HEK293 (cell line): Measurements from ENCODE around the gene KDSR.

Source experiments
- CTCF ChIA-PET: fragments of 350-600 bp; formaldehyde crosslinking; extraction: SDS; loops from one replicate; lab custom pipeline; 2021; ENCODE audit warnings: antibody characterized with exemption; lab: Yijun Ruan, JAX
- POLR2A ChIA-PET: fragments of 300-600 bp; formaldehyde crosslinking; extraction: SDS; loops from one replicate; lab custom pipeline; 2020; ENCODE audit warnings: antibody characterized with exemption, inconsistent platforms; lab: Yijun Ruan, JAX
- H3K27ac ChIP-seq: fragments of 200-500 bp; sonication (Bioruptor generic); 2 replicates; pipeline ENCODE4 v1.5.1; 2014; ENCODE audit warnings: low read depth, low read length, control low read depth, inconsistent platforms; ENCODE audit errors: extremely low read depth
- H3K36me3 ChIP-seq, 2 experiments: fragments of 200-500 bp in 1 of 2; sonication (Bioruptor generic) in 1 of 2; 1 replicate in 1 of 2; 2 replicates in 1 of 2; pipeline ENCODE4 v1.5.1; 2014 to 2017; ENCODE audit warnings: inconsistent platforms in 2 of 2, low read length in 2 of 2; ENCODE audit not compliant: control insufficient read depth in 2 of 2, insufficient read depth in 1 of 2
- H3K4me1 ChIP-seq: fragments of 200-500 bp; sonication (Bioruptor generic); 2 replicates; pipeline ENCODE4 v1.5.1; 2014; ENCODE audit warnings: mild to moderate bottlenecking, low read length, inconsistent platforms; ENCODE audit not compliant: control insufficient read depth, insufficient read depth
- H3K4me3 ChIP-seq: 2 replicates; pipeline ENCODE4 v1.5.1; 2011; ENCODE audit warnings: low read depth, mild to moderate bottlenecking, control low read depth, low read length, moderate library complexity
- H3K9me3 ChIP-seq: fragments of 200-500 bp; sonication (Bioruptor generic); 2 replicates; pipeline ENCODE4 v1.5.1; 2014; ENCODE audit warnings: low read depth, low read length, inconsistent platforms; ENCODE audit not compliant: control insufficient read depth, insufficient read depth
- KLF8 ChIP-seq: fragments of 450-650 bp; formaldehyde crosslinking; IDR thresholded peaks from 2 replicates; pipeline ENCODE4 v1.5.1; 2016; ENCODE audit warnings: missing biosample characterization, missing genetic modification characterization
- SALL2 ChIP-seq: fragments of 450-650 bp; formaldehyde crosslinking; IDR thresholded peaks from 2 replicates; pipeline ENCODE4 v1.5.0; 2017; ENCODE audit warnings: missing biosample characterization, mild to moderate bottlenecking, missing genetic modification characterization, borderline replicate concordance
- SP7 ChIP-seq: fragments of 450-650 bp; formaldehyde crosslinking; IDR thresholded peaks from 2 replicates; pipeline ENCODE4 v1.5.1; 2016; ENCODE audit warnings: missing biosample characterization, missing genetic modification characterization
- WT1 ChIP-seq: fragments of 450-650 bp; formaldehyde crosslinking; IDR thresholded peaks from 2 replicates; pipeline ENCODE4 v1.5.1; 2016; ENCODE audit warnings: missing biosample characterization, missing genetic modification characterization
- ZBTB44 ChIP-seq: fragments of 450-650 bp; IDR thresholded peaks from 2 replicates; pipeline ENCODE4 v1.5.1; 2018; ENCODE audit warnings: missing biosample characterization, mild to moderate bottlenecking, missing genetic modification characterization
- ZNF2 ChIP-seq: fragments of 450-650 bp; formaldehyde crosslinking; IDR thresholded peaks from 2 replicates; pipeline ENCODE4 v1.5.1; 2016; ENCODE audit warnings: missing biosample characterization, missing genetic modification characterization
- ZNF223 ChIP-seq: fragments of 450-650 bp; formaldehyde crosslinking; IDR thresholded peaks from 2 replicates; pipeline ENCODE4 v1.5.1; 2016; ENCODE audit warnings: missing biosample characterization, missing genetic modification characterization
- ZNF239 ChIP-seq: fragments of 450-650 bp; formaldehyde crosslinking; IDR thresholded peaks from 2 replicates; pipeline ENCODE4 v1.5.1; 2016; ENCODE audit warnings: missing biosample characterization, missing genetic modification characterization
- ZNF274 ChIP-seq, 2 experiments: fragments of 200-500 bp in 1 of 2; fragments of 450-650 bp in 1 of 2; sonication (Bioruptor generic) in 1 of 2; formaldehyde crosslinking in 1 of 2; IDR thresholded peaks; 2 replicates each; pipeline versions ENCODE4 v1.5.1 to v1.6.1; 2014 to 2016; ENCODE audit warnings: borderline replicate concordance in 1 of 2, inconsistent platforms in 1 of 2, low read length in 1 of 2, missing biosample characterization in 1 of 2, missing genetic modification characterization in 1 of 2
- ZNF292 ChIP-seq: fragments of 450-650 bp; formaldehyde crosslinking; IDR thresholded peaks from 2 replicates; pipeline ENCODE4 v1.5.1; 2016; ENCODE audit warnings: low read depth, missing biosample characterization, missing genetic modification characterization, borderline replicate concordance
- ZNF341 ChIP-seq: fragments of 450-650 bp; formaldehyde crosslinking; IDR thresholded peaks from 2 replicates; pipeline ENCODE4; 2016; ENCODE audit warnings: low read depth, missing biosample characterization, missing genetic modification characterization
- ZNF404 ChIP-seq: fragments of 450-650 bp; formaldehyde crosslinking; IDR thresholded peaks from 2 replicates; pipeline ENCODE4 v1.5.1; 2017; ENCODE audit warnings: missing biosample characterization, missing genetic modification characterization
- ZNF501 ChIP-seq: fragments of 450-650 bp; formaldehyde crosslinking; IDR thresholded peaks from 2 replicates; pipeline ENCODE4 v1.5.1; 2016; ENCODE audit warnings: missing biosample characterization, missing genetic modification characterization
- ZNF776 ChIP-seq: fragments of 450-650 bp; formaldehyde crosslinking; IDR thresholded peaks from 2 replicates; pipeline ENCODE4 v1.5.0; 2017; ENCODE audit warnings: missing biosample characterization, missing genetic modification characterization, borderline replicate concordance
- ZNF777 ChIP-seq: fragments of 450-650 bp; formaldehyde crosslinking; IDR thresholded peaks from 2 replicates; pipeline ENCODE4 v1.5.1; 2017; ENCODE audit warnings: missing biosample characterization, missing genetic modification characterization, borderline replicate concordance
- ZXDB ChIP-seq: fragments of 450-650 bp; formaldehyde crosslinking; IDR thresholded peaks from 2 replicates; pipeline ENCODE4 v1.5.1; 2016; ENCODE audit warnings: missing biosample characterization, missing genetic modification characterization
- TF ChIP-seq, protein P1 (sequence below): fragments of 450-650 bp; formaldehyde crosslinking; IDR thresholded peaks from 2 replicates; pipeline ENCODE4 v1.5.1; 2016; ENCODE audit warnings: missing biosample characterization, missing genetic modification characterization
- TF ChIP-seq, protein P2 (sequence below): fragments of 450-650 bp; formaldehyde crosslinking; IDR thresholded peaks from 2 replicates; pipeline ENCODE4 v1.5.1; 2016; ENCODE audit warnings: missing biosample characterization, missing genetic modification characterization

The KDSR gene

GRCh38 chr18:63376538-63376937 is 9.5 kb upstream of the KDSR start:
- H3K4me1 ChIP-seq: no peaks in the 10 kb centered on the region
- H3K9me3 ChIP-seq: no peaks in the 10 kb centered on the region
- no peak overlapping the region for H3K4me3 ChIP-seq
- H3K27ac ChIP-seq: no peak overlapping the region
- ChIA-PET POLR2A (no interaction called here), CTCF (no interaction called here)
- H3K36me3 ChIP-seq: no peaks in the 10 kb centered on the region
- TF ChIP-seq WT1 (tag by site-specific recombination) (no peak), ZBTB44 (tag by site-specific recombination) (no peak)

DNA sequence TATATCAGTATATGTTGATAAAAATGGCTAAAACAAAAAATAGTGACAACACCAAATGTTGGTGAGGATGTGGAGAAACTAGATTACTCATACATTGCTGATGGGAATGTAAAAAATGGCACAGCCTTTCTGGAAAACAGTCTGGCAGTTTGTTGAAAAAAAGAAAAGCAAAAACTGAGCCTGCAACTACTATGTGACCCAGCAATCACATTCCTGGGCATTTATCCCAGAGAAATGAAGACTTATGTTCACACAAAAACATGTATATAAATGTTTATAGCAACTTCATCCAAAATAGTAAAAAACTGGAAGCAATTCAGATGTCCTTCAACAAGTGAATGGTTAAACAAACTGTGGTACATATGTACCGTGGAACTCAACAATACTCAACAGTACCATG is 7.5 kb upstream of the KDSR start:
- no peaks in the 10 kb centered on the region for H3K4me1 ChIP-seq
- ChIA-PET CTCF (no interaction called here), POLR2A (no interaction called here)
- TF ChIP-seq ZNF239 (tag by site-specific recombination) (no peak), SALL2 (tag by site-specific recombination) (no peak), ZNF2 (tag by site-specific recombination) (no peak)
- TF ChIP-seq, protein P1, sequence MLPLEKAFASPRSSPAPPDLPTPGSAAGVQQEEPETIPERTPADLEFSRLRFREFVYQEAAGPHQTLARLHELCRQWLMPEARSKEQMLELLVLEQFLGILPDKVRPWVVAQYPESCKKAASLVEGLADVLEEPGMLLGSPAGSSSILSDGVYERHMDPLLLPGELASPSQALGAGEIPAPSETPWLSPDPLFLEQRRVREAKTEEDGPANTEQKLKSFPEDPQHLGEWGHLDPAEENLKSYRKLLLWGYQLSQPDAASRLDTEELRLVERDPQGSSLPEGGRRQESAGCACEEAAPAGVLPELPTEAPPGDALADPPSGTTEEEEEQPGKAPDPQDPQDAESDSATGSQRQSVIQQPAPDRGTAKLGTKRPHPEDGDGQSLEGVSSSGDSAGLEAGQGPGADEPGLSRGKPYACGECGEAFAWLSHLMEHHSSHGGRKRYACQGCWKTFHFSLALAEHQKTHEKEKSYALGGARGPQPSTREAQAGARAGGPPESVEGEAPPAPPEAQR (tag by site-specific recombination): no peak
- no peaks in the 10 kb centered on the region for H3K36me3 ChIP-seq
- no peak overlapping the region for H3K4me3 ChIP-seq
- H3K27ac ChIP-seq: no peak overlapping the region
- H3K9me3 ChIP-seq: no peaks in the 10 kb centered on the region

DNA sequence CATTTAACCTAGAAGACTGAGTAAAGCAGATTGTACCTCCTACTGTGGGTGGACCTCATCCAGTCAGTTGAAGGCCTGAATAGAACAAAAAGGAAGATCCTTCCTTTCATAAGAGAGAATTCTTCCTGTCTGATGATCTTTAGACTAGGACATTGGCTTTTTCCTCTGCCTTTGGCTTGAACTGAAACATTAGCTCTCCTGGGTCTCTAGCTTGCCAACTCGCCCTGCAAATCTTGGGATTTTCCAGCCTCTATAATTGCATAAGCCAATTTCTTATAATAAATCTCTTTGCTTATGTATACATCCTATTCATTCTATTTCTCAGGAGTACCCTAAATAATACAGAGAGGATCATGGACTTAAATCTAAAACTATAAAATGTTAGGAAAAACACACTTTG is 6.2 kb upstream of the KDSR start:
- POLR2A ChIA-PET: no interaction called here
- H3K36me3 ChIP-seq: no peaks in the 10 kb centered on the region
- H3K4me1 ChIP-seq: no peaks in the 10 kb centered on the region
- TF ChIP-seq ZXDB (tag by site-specific recombination): no peak
- no peak for TF ChIP-seq ZNF292 (tag by site-specific recombination)
- TF ChIP-seq, protein P1 (tag by site-specific recombination): no peak
- TF ChIP-seq ZNF404 (tag by site-specific recombination): no peak
- TF ChIP-seq ZNF777 (tag by site-specific recombination): no peak
- no peak for TF ChIP-seq ZNF341 (tag by site-specific recombination)
- TF ChIP-seq KLF8 (tag by site-specific recombination): no peak
- no peak for TF ChIP-seq SP7 (tag by site-specific recombination)
- no peak for TF ChIP-seq ZNF776 (tag by site-specific recombination)
- no peak for TF ChIP-seq ZNF501 (tag by site-specific recombination)
- TF ChIP-seq, protein P2, sequence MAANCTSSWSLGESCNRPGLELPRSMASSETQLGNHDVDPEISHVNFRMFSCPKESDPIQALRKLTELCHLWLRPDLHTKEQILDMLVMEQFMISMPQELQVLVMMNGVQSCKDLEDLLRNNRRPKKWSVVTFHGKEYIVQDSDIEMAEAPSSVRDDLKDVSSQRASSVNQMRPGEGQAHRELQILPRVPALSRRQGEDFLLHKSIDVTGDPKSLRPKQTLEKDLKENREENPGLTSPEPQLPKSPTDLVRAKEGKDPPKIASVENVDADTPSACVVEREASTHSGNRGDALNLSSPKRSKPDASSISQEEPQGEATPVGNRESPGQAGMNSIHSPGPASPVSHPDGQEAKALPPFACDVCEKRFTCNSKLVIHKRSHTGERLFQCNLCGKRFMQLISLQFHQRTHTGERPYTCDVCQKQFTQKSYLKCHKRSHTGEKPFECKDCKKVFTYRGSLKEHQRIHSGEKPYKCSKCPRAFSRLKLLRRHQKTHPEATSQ (tag by site-specific recombination): no peak
- no peak for TF ChIP-seq ZNF274 (IDR thresholded peaks at IDR 0.05; ENCODE audit: low read length)
- no peak for TF ChIP-seq ZNF274 (tag by site-specific recombination; IDR thresholded peaks at IDR 0.05; ENCODE audit: borderline replicate concordance)
- no peak for TF ChIP-seq ZNF223
- H3K27ac ChIP-seq: no peak overlapping the region
- CTCF ChIA-PET: interaction anchor here (0.6 kb wide), 1 partner anchor 139 kb away, joined by 3 read pairs; no protein-coding TSS in a partner anchor
- H3K4me3 ChIP-seq: no peak overlapping the region
- no peaks in the 10 kb centered on the region for H3K9me3 ChIP-seq
